GM12878 (cell line): ENCODE results near the gene OPRL1. TPM values are rescaled to one million over a fixed set of nuclear protein-coding genes. Genes with fewer than 3 reads are reported as not detected.

Experiments used
- ATAC-seq: fragments of 200-7000 bp; cut with Tn5 transposase; 3 replicates; pipeline ENCODE4 v1.9.1; 2020; ENCODE audit warnings: mild to moderate bottlenecking, moderate library complexity
- BruUV-seq: library from RNA; stranded (reverse); fragments of 400-500 nt; replicated peaks from 2 replicates; lab custom pipeline; 2021; lab: Mats Ljungman, UMichigan
- CTCF ChIA-PET: fragments of 300-600 bp; sonication (Branson Sonifier 250); formaldehyde crosslinking; extraction: SDS; loops from one replicate; lab custom pipeline; 2021; ENCODE audit warnings: inconsistent platforms; lab: Yijun Ruan, JAX
- POLR2A ChIA-PET: fragments of 350-600 bp; formaldehyde crosslinking; extraction: SDS; loops from one replicate; lab custom pipeline; 2021; ENCODE audit warnings: inconsistent platforms; lab: Charles Lee
- RAD21 ChIA-PET: fragments of 300-600 bp; sonication (Branson Sonifier 250); formaldehyde crosslinking; loops from one replicate; lab custom pipeline; 2023; ENCODE audit warnings: antibody characterized with exemption; ENCODE audit not compliant: unreplicated experiment; lab: Charles Lee
- SMC1A ChIA-PET: fragments of 300-600 bp; sonication (Branson Sonifier 250); formaldehyde crosslinking; loops from one replicate; lab custom pipeline; 2023; ENCODE audit not compliant: unreplicated experiment, uncharacterized antibody; lab: Charles Lee
- DNase-seq: peaks from one replicate; pipeline ENCODE4 v3.0.0-alpha.2; 2011; ENCODE audit warnings: low read depth, low spot score
- FAIRE-seq: peaks from 3 replicates; lab custom pipeline; 2011; peaks lifted over from hg19 to GRCh38; lab: Jason Lieb, UNC
- H2AFZ ChIP-seq: 2 replicates; pipeline ENCODE4 v1.6.0; 2011; ENCODE audit warnings: low read depth, low read length, control low read depth; ENCODE audit not compliant: control insufficient read depth
- H3K27ac ChIP-seq: 2 replicates; pipeline ENCODE4 v1.5.1; 2011; ENCODE audit warnings: control low read depth; ENCODE audit not compliant: control insufficient read depth, insufficient read depth
- H3K27me3 ChIP-seq, 2 experiments: replicated peaks in 1 of 2; 2 replicates each; pipeline versions ENCODE4 v1.6.0 to v1.6.1; 2011; ENCODE audit warnings: low read length in 1 of 2; ENCODE audit not compliant: control insufficient read depth in 2 of 2, insufficient read depth in 2 of 2
- H3K36me3 ChIP-seq, 2 experiments: 2 replicates each; pipeline ENCODE4 v1.5.1; 2011; ENCODE audit warnings: low read length in 1 of 2; ENCODE audit not compliant: control insufficient read depth in 2 of 2, insufficient read depth in 2 of 2
- H3K4me1 ChIP-seq: 2 replicates; pipeline ENCODE4 v1.6.1; 2011; ENCODE audit warnings: mild to moderate bottlenecking, low read length, moderate library complexity, mixed read lengths; ENCODE audit not compliant: control insufficient read depth, insufficient read depth
- H3K4me2 ChIP-seq: 2 replicates; pipeline ENCODE4 v1.6.0; 2011; ENCODE audit warnings: control low read depth; ENCODE audit not compliant: control insufficient read depth, insufficient read depth
- H3K4me3 ChIP-seq: fragments of 200-600 bp; sonication (generic); 2 replicates; pipeline ENCODE4 v1.5.1; 2016
- H3K79me2 ChIP-seq: 2 replicates; pipeline ENCODE4 v1.6.0; 2011; ENCODE audit warnings: low read length; ENCODE audit not compliant: control insufficient read depth, insufficient read depth
- H3K9ac ChIP-seq: 2 replicates; pipeline ENCODE4 v1.8.0; 2011; ENCODE audit warnings: low read length, control low read depth, mixed read lengths; ENCODE audit not compliant: control insufficient read depth, insufficient read depth
- H3K9me3 ChIP-seq: replicated peaks from 3 replicates; pipeline ENCODE4 v1.5.1; 2011; ENCODE audit warnings: mild to moderate bottlenecking, low read length; ENCODE audit not compliant: control insufficient read depth, insufficient read depth
- H4K20me1 ChIP-seq: 2 replicates; pipeline ENCODE4 v1.6.0; 2011; ENCODE audit not compliant: control insufficient read depth, insufficient read depth
- EP300 ChIP-seq, 2 experiments: fragments of 150-350 bp in 1 of 2; IDR thresholded peaks; 2 replicates each; pipeline ENCODE4 v1.6.1; 2011 to 2012; ENCODE audit warnings: low read depth in 2 of 2, low read length in 2 of 2, borderline replicate concordance in 1 of 2, improper control_type of control experiment in 1 of 2, inconsistent platforms in 1 of 2; ENCODE audit not compliant: control insufficient read depth in 1 of 2
- EZH2 ChIP-seq: IDR thresholded peaks from 2 replicates; pipeline ENCODE4 v1.6.1; 2012; ENCODE audit warnings: low read depth, mild to moderate bottlenecking, control low read depth, inconsistent platforms, low read length, borderline replicate concordance; ENCODE audit not compliant: control insufficient read depth
- FOXM1 ChIP-seq: IDR thresholded peaks from 2 replicates; pipeline ENCODE4 v1.6.1; 2012; ENCODE audit warnings: low read depth, mild to moderate bottlenecking, inconsistent platforms, low read length, moderate library complexity
- IRF5 ChIP-seq: fragments of 450-650 bp; IDR thresholded peaks from 2 replicates; pipeline ENCODE4 v1.6.1; 2017; ENCODE audit warnings: borderline replicate concordance
- MXI1 ChIP-seq: fragments of 150-350 bp; IDR thresholded peaks from 2 replicates; pipeline ENCODE4 v1.6.1; 2011; ENCODE audit warnings: low read depth, mild to moderate bottlenecking, inconsistent platforms, low read length, improper control_type of control experiment
- POLR2A ChIP-seq: IDR thresholded peaks from 2 replicates; pipeline ENCODE4 v1.6.1; 2011; ENCODE audit warnings: low read depth, mild to moderate bottlenecking, low read length
- POLR2AphosphoS5 ChIP-seq: IDR thresholded peaks from 2 replicates; pipeline ENCODE4 v1.6.1; 2011; ENCODE audit warnings: mild to moderate bottlenecking, low read length, inconsistent platforms
- RBBP5 ChIP-seq: fragments of 200-600 bp; sonication (generic); conservative IDR thresholded peaks from 2 replicates; pipeline ENCODE4 v1.6.1; 2016
- REST ChIP-seq: IDR thresholded peaks from 2 replicates; pipeline ENCODE4 v1.6.1; 2012; ENCODE audit warnings: mild to moderate bottlenecking, low read depth, low read length
- SMC3 ChIP-seq: IDR thresholded peaks from 2 replicates; pipeline ENCODE4 v1.6.1; 2011; ENCODE audit warnings: low read length, improper control_type of control experiment, borderline replicate concordance
- SREBF2 ChIP-seq: IDR thresholded peaks from 2 replicates; pipeline ENCODE4 v1.6.1; 2012; ENCODE audit warnings: mild to moderate bottlenecking, low read length
- TARDBP ChIP-seq: IDR thresholded peaks from 2 replicates; pipeline ENCODE4 v1.6.1; 2016; ENCODE audit warnings: borderline replicate concordance
- ZBTB4 ChIP-seq: fragments of 450-650 bp; formaldehyde crosslinking; IDR thresholded peaks from 2 replicates; pipeline ENCODE4 v1.4.0; 2022; ENCODE audit warnings: mild to moderate bottlenecking, moderate library complexity
- WGBS: methylation state at CpG from one replicate; pipeline ENCODE4 v1.1.6; 2016; ENCODE audit warnings: low lambda C conversion rate; ENCODE audit not compliant: insufficient replicate concordance, insufficient coverage; ENCODE audit errors: missing lambda C conversion rate; 5-methylcytosine and 5-hydroxymethylcytosine counted together
- in situ Hi-C: fragments of 300-500 bp; cut with MboI; formaldehyde crosslinking; loops from 9 replicates; pipeline ENCODE4 v1.14.3; 2018; ENCODE audit warnings: mixed read lengths
- intact Hi-C: fragments of 100-400 bp; cut with micrococcal nuclease; formaldehyde crosslinking; loops from one replicate; pipeline ENCODE4 v1.14.2; 2022; ENCODE audit not compliant: unreplicated experiment
- polyA plus RNA-seq, 11 experiments: library from polyadenylated mRNA; depleted of rRNA in 4 of 11; unstranded in 6 of 11; stranded (reverse) in 5 of 11; fragments of >200 nt; fragmentation: Nextera tagmentation in 4 of 11; fragmentation: Illumina TruSeq in 1 of 11; extraction: Ambion mirVana in 4 of 11; extraction: Trizol in 1 of 11; gene quantifications; 1 replicate in 1 of 11; 2 replicates in 10 of 11; pipeline versions ENCODE4 v1.2.1 to v1.2.3, GENCODE V29; 2011 to 2016; ENCODE audit warnings: inconsistent platforms in 2 of 11, missing spikeins in 2 of 11, low read depth in 1 of 11
- total RNA-seq, 4 experiments: library from RNA; depleted of rRNA in 3 of 4; stranded (reverse); fragments of >200 nt in 3 of 4; fragmentation: Illumina TruSeq in 1 of 4; extraction: Trizol in 1 of 4; gene quantifications; 2 replicates each; pipeline versions ENCODE4 v1.2.1 to v1.2.3, GENCODE V29; 2013 to 2021

OPRL1 gene
- total and polyA plus RNA-seq, 10 of the 15 experiments (the other 5 are each of a cell fraction or from before 2014, with no cell fraction given), result 0.04 to 0.41 (median 0.24) TPM; not detected in 1

GRCh38 chr20:64109831-64110391 is 30.0 kb downstream of the OPRL1 start:
- Histone ChIP-seq H3K27ac (no peak overlapping the region), H4K20me1 (no peaks in the 10 kb centered on the region), H3K9ac (no peak overlapping the region), H3K79me2 (no peaks in the 10 kb centered on the region), H3K27me3 (peaks cover 0 to 3% of the 10 kb centered on the region in 2 experiments; a peak in 2 of 4 replicates), H3K4me1 (no peaks in the 10 kb centered on the region; the same call in 1 of the 2 replicates), H2AFZ (no peak overlapping the region), H3K9me3 (no peaks in the 10 kb centered on the region), H3K36me3 (no peaks in the 10 kb centered on the region), H3K4me3 (no peak overlapping the region), H3K4me2 (no peak overlapping the region)
- DNase-seq (no peak), FAIRE-seq (no peak), ATAC-seq (no peak)
- POLR2A ChIA-PET, result interaction anchor here (0.8 to 1.0 kb wide), 2 partner anchors 9 to 30 kb away, joined by 5 to 6 read pairs; partner anchors contain the start of genes OPRL1 and RGS19
- intact Hi-C loops (no loop called here), in situ Hi-C loops (no loop called here)
- SMC1A ChIA-PET, result interaction anchor here (0.7 to 1.7 kb wide), 4 partner anchors 9 to 32 kb away, joined by 3 to 5 read pairs (median 4); no protein-coding TSS in a partner anchor
- no TSS peak for BruUV-seq
- RAD21 ChIA-PET, result interaction anchor here (1.2 to 4.9 kb wide), 2 partner anchors 10 to 26 kb away, joined by 4 to 16 read pairs; partner anchors contain the start of gene LKAAEAR1
- CTCF ChIA-PET, result interaction anchor here (1.0 to 4.6 kb wide), 2 partner anchors 11 to 130 kb away, joined by 3 to 23 read pairs; no protein-coding TSS in a partner anchor
- 44% methylated on average over 16 of the region's 16 CpGs for WGBS
- TF ChIP-seq SMC3 (no peak), ZBTB4 (CRISPR knock-in tag) (no peak), IRF5 (no peak), EZH2 (no peak), REST (no peak), SREBF2 (no peak), POLR2AphosphoS5 (no peak), FOXM1 (no peak), POLR2A (no peak), TARDBP (no peak), RBBP5 (no peak), EP300 (IDR thresholded peaks at IDR 0.05; ENCODE audit: borderline replicate concordance in 1 of 2, control insufficient read depth in 1 of 2, low read depth in 2 of 2, low read length in 2 of 2) (no peak), MXI1 (no peak)
